Activated T-cell treated with anti-CD3 and anti-CD28 coated beads, Interleukin-2, amount 50 U/mL, for 72 hours (primary cell): ENCODE data around the gene MSL1. TPM values are rescaled to one million over a fixed set of nuclear protein-coding genes. Genes with fewer than 3 reads are reported as not detected.

ENCODE experiments used
- ATAC-seq, 2 donors: fragments of 150-1000 bp; cut with Tn5 transposase; replicated peaks in 1 of 2; 2 replicates each; pipeline ENCODE4 v1.10.0; 2021; ENCODE audit warnings: moderate library complexity in 2 of 2, mild to moderate bottlenecking in 1 of 2
- DNase-seq, 2 donors: peaks; one replicate each; pipeline ENCODE4 v3.0.0; 2021 to 2022; ENCODE audit warnings: mixed read lengths in 1 of 2
- H3K27ac Mint-ChIP-seq: one replicate; pipeline ENCODE4 v1.8.0; 2022; ENCODE audit warnings: mild to moderate bottlenecking, moderate library complexity, mixed read lengths
- H3K27me3 Mint-ChIP-seq: one replicate; pipeline ENCODE4 v1.8.0; 2022; ENCODE audit warnings: low read depth, mixed read lengths
- H3K36me3 Mint-ChIP-seq, 2 donors: one replicate each; pipeline ENCODE4 v1.8.0; 2022; ENCODE audit warnings: mixed read lengths in 2 of 2, mild to moderate bottlenecking in 1 of 2; ENCODE audit not compliant: insufficient read depth in 2 of 2
- H3K4me1 Mint-ChIP-seq: one replicate; pipeline ENCODE4 v1.8.0; 2022; ENCODE audit warnings: low read depth, mixed read lengths
- H3K4me3 Mint-ChIP-seq, 2 donors: one replicate each; pipeline ENCODE4 v1.8.0; 2022; ENCODE audit warnings: mild to moderate bottlenecking in 2 of 2, mixed read lengths in 2 of 2, moderate library complexity in 2 of 2
- H3K9me3 Mint-ChIP-seq, 2 donors: one replicate each; pipeline ENCODE4 v1.8.0; 2022; ENCODE audit warnings: mixed read lengths in 2 of 2
- total RNA-seq, 2 donors: library from RNA; stranded (reverse); gene quantifications; one replicate each; pipeline ENCODE4 v1.2.3, GENCODE V29; 2022

Gene MSL1
- total RNA-seq, 2 donors from 2014 or later, result 115 to 121 TPM

DNA sequence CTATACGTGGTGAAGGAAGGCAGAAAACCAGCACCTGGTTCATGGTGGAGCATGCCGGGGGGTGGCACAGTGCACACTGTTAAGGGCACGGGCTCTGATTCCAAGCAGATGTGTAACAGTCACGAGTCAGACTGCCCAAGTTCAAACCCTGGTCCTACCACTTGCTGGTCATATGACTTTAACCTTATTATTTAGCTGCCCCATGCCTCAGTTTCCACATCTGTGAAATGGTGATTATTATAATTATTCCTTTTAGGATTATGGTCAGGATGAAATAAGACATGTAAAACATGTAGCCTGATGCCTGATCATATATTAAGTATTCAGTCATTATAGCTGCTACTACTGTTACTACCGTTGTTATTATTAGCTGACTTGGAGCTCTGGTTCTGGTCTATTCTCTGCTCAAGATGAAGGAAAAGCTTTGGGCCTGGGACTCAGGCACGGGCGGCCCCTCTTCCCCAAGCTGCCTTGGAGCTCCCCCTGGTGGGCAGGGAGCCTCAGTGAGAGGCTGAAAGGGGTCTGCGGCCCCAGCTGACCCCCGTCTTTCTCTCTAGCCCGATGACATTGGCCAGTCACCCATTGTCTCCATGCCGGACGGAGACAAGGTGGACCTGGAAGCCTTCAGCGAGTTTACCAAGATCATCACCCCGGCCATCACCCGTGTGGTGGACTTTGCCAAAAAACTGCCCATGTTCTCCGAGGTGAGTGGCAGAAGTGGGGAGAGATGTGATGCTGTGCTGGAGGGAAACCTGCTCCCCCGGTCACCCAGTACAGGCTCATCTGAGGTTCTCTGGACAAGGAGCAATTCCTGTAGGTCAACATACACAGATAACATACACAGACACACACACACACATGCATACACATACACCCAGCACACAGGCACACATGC lies 35.4 kb upstream of the MSL1 start:
- peak; percentile 73 to 75 for DNase-seq
- no peaks in the 10 kb centered on the region for H3K27me3 Mint-ChIP-seq
- H3K9me3 Mint-ChIP-seq, result no peaks in the 10 kb centered on the region
- peaks cover 2 to 3% of the 10 kb centered on the region in 2 donors for H3K36me3 Mint-ChIP-seq
- H3K4me3 Mint-ChIP-seq, result no peak overlapping the region
- H3K4me1 Mint-ChIP-seq, result no peaks in the 10 kb centered on the region
- ATAC-seq, result peak; percentile 69 to 72
- no peak overlapping the region for H3K27ac Mint-ChIP-seq

DNA sequence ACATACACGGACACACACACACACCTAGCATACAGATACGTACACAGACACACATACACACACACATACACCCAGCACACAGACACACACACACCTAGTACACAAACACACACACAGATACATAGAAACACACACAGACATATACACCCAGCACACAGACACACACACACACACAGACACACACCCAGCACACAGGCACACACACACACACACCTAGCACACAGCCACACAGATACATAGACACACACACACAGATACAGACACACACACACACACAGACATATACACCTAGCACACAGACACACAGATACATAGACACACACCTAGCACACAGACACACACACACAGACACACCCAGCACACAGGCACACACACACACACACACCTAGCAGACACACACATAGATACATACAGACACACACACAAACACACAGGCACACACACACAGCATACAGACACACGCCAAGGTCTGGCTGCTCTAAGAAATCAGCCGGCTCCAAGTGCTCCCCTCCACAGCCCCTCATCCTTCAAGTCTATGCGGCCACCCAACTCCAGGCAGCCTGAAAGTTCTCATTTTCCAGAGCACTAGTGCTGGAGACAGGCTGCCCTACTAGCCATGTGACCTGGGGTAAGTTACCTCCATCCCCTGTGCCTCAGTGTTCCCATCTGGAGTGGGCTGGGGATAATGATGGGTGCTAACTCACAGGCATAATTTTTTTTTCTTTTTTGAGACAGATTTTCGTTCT lies 34.5 kb upstream of the MSL1 start:
- H3K36me3 Mint-ChIP-seq, result peaks cover 2 to 3% of the 10 kb centered on the region in 2 donors
- H3K27ac Mint-ChIP-seq, result no peak overlapping the region
- ATAC-seq (no peak), DNase-seq (no peak)
- no peak overlapping the region for H3K4me3 Mint-ChIP-seq
- no peaks in the 10 kb centered on the region for H3K4me1 Mint-ChIP-seq
- no peaks in the 10 kb centered on the region for H3K27me3 Mint-ChIP-seq
- no peaks in the 10 kb centered on the region for H3K9me3 Mint-ChIP-seq

DNA sequence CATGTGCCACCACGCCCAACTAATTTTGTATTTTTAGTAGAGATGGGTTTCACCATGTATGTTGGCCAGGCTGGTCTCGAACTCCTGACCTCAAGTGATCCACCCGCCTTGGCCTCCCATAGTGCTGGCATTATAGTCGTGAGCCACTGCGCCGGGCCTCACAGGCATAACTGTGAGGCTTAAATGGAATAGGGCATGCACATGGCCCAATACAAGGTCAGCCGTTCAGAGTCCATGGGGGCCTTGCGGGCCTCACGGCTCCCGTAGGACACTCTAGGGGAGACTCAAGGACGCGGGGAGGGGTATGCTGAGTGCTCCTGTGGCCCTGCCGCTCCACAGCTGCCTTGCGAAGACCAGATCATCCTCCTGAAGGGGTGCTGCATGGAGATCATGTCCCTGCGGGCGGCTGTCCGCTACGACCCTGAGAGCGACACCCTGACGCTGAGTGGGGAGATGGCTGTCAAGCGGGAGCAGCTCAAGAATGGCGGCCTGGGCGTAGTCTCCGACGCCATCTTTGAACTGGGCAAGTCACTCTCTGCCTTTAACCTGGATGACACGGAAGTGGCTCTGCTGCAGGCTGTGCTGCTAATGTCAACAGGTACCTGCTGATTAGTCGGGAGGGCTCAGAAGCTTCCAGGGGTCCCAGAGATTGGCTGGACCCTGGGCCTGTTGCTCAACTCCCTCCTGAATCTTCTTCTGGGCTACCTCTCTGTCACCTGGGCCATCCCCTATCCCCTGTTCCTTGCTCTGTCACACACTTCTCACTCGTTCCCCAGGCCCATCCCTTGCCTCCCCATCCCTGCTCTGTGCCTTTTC lies 33.7 kb upstream of the MSL1 start:
- no peak for ATAC-seq
- no peak for DNase-seq
- peaks cover 2 to 3% of the 10 kb centered on the region in 2 donors for H3K36me3 Mint-ChIP-seq

DNA sequence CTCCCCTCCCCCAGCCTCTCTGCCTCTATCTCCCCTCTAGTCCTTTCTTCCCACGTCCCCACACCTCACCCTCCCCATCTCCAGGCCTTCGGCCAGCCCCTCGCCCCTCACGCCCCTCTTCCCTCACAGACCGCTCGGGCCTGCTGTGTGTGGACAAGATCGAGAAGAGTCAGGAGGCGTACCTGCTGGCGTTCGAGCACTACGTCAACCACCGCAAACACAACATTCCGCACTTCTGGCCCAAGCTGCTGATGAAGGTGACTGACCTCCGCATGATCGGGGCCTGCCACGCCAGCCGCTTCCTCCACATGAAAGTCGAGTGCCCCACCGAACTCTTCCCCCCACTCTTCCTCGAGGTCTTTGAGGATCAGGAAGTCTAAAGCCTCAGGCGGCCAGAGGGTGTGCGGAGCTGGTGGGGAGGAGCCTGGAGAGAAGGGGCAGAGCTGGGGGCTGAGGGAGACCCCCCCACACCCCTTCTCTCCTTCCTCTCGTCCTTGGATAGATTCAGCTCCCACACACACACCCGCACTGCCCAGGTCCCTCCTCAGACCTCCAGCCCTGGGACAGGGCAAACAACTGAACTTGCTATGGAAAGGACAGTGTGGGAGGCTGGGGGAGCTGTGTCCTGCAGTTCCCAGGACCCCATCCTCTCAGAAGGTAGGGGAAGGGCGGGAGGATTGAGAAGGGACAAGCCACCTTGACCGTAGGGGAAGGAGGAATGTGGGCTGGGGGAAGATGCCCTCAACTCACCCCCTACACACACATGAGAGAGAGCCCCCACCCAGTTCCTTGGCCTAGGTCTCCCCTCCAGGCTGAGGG lies 32.5 kb upstream of the MSL1 start:
- no peak for ATAC-seq
- Mint-ChIP-seq H3K9me3 (no peaks in the 10 kb centered on the region), H3K27ac (no peak overlapping the region)

More for the DNA sequence above, 33.7 kb upstream of the MSL1 start:
- Mint-ChIP-seq H3K4me3 (no peak overlapping the region), H3K4me1 (no peaks in the 10 kb centered on the region), H3K27me3 (no peaks in the 10 kb centered on the region), H3K27ac (no peak overlapping the region), H3K9me3 (no peaks in the 10 kb centered on the region)

DNA sequence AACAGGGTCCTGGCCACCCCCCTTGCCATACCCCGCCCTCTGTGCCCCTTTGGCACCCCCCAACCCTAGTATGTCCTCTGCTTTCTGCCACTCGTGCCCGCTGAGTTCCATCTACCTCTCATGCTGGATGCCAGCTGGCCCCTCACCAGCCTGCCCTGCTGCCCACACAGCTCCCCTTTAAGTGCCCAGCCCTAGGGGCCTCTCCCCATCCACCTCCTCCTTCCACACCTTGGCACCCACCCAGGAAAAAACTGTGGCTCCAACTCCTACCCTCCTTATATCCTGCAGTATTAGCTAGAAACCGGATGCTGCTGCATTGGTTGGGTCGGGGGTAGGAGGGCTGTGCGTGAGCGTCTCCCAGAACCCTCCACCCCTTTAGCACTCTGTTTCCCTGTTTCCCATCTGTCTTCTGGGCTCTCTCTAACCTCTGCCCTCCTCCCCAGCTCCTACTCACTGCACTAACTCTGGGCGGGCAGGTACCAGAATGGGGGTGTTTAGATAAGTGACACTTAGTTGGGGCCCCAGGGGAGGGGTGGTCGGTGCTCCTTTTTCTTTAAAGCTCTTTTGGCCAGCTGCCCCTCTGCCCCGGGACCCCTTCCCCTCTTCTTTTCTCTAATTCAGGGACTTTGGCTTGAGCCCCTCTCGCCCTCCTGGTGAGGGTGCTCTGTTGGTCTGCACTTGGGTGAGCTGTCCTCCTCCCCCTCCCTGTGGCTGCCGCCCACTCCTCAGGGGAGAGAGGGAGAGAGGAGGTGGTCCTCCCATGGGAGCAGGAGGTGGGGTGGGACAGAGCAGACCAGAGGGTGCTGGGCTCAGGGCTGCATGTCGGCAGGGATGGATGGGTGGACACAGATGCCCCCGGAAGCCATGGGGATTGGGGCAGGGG lies 31.3 kb upstream of the MSL1 start:
- H3K9me3 Mint-ChIP-seq, result no peaks in the 10 kb centered on the region
- H3K27ac Mint-ChIP-seq, result no peak overlapping the region
- peaks cover 3 to 4% of the 10 kb centered on the region in 2 donors for H3K36me3 Mint-ChIP-seq
- ATAC-seq (no peak), DNase-seq (no peak)
- H3K27me3 Mint-ChIP-seq, result no peaks in the 10 kb centered on the region
- peaks cover 18% of the 10 kb centered on the region for H3K4me1 Mint-ChIP-seq
- no peak overlapping the region for H3K4me3 Mint-ChIP-seq

More for the DNA sequence above, 32.5 kb upstream of the MSL1 start:
- H3K4me3 Mint-ChIP-seq, result no peak overlapping the region
- H3K4me1 Mint-ChIP-seq, result peaks cover 9% of the 10 kb centered on the region
- no peak for DNase-seq
- no peaks in the 10 kb centered on the region for H3K27me3 Mint-ChIP-seq
- peaks cover 3 to 4% of the 10 kb centered on the region in 2 donors for H3K36me3 Mint-ChIP-seq

DNA sequence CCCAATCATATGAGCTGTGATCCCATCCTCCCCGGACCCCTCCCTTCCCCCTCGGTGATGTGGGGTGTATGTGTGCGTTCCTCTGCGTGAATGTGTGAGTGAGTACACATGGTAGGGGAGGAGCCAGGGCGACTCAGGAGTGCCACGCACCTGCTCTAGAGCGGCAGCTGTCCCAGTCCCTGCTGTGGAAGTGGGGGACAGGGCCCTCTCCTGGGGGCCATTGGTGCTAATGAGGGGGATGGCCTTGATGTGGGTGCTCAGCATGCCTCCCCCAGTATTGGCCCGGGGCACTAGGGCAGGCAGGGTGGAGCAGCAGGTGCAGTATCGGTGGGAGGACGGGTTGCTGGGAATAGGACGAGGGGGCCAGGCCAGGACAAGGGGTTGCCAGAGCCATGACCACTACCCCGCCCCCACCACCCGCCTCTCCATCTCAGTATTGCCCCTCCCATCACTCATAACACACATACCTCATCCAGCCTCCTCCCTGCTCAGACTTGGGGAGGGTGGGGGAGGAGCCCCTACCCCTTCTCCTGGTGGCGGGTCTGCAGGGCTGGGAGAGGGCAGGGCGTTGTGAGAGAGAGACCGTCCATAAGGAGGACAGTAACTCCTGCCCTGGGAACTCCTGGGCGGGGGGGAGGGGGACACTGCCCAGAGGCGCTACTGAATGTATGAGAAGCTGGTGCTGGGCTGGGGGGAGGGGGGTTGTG lies 29.9 kb upstream of the MSL1 start:
- H3K4me3 Mint-ChIP-seq, result no peak overlapping the region
- no peaks in the 10 kb centered on the region for H3K27me3 Mint-ChIP-seq
- H3K4me1 Mint-ChIP-seq, result peaks cover 32% of the 10 kb centered on the region
- DNase-seq (no peak), ATAC-seq (no peak)
- peaks cover 6 to 7% of the 10 kb centered on the region in 2 donors for H3K36me3 Mint-ChIP-seq
- no peaks in the 10 kb centered on the region for H3K9me3 Mint-ChIP-seq
- H3K27ac Mint-ChIP-seq, result no peak overlapping the region

DNA sequence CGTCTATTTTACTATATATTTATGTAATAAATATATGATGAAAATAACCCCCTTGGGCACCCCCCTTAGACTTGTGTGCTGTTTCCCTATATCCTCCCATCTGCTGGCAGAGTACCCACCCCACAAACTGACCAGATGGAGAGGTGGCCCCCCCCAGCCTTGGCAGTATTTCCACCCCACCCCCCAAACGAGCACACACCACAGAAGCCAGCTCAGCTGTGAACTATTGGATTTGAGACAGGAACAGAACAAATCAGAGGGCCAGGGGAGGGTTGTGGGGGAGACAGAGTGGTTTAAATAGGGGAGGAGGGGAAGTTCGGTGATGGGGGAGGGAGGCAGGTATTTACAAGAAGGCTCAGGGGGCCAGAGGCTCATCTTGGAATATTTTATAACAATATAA lies 29.2 kb upstream of the MSL1 start:
- H3K36me3 Mint-ChIP-seq, result peaks cover 3 to 9% of the 10 kb centered on the region in 2 donors
- H3K4me3 Mint-ChIP-seq, result no peak overlapping the region
- H3K9me3 Mint-ChIP-seq, result no peaks in the 10 kb centered on the region
- H3K27ac Mint-ChIP-seq, result no peak overlapping the region
- ATAC-seq (no peak), DNase-seq (no peak)
- no peaks in the 10 kb centered on the region for H3K27me3 Mint-ChIP-seq
- peaks cover 39% of the 10 kb centered on the region for H3K4me1 Mint-ChIP-seq

DNA sequence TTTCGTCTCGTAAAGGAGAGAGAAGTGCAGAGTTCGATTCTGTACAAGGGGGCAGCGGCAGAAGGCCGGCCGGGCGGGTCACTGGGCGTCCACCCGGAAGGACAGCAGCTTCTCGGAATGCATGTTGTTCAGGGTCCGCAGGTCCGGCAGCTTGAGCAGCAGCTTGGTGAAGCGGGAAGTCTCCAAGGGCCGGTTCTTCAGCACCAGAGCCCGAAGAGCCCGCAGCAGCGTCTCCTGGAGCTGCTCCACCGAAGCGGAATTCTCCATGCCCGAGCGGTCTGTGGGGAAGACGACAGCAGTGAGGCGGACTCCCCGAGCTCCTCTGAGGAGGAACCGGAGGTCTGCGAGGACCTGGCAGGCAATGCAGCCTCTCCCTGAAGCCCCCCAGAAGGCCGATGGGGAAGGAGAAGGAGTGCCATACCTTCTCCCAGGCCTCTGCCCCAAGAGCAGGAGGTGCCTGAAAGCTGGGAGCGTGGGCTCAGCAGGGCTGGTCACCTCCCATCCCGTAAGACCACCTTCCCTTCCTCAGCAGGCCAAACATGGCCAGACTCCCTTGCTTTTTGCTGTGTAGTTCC lies 28.7 kb upstream of the MSL1 start:
- no peak for DNase-seq
- Mint-ChIP-seq H3K4me1 (peaks cover 44% of the 10 kb centered on the region), H3K27ac (no peak overlapping the region), H3K4me3 (no peak overlapping the region), H3K27me3 (no peaks in the 10 kb centered on the region), H3K9me3 (no peaks in the 10 kb centered on the region), H3K36me3 (peaks cover 3 to 9% of the 10 kb centered on the region in 2 donors)
- ATAC-seq, result no peak

DNA sequence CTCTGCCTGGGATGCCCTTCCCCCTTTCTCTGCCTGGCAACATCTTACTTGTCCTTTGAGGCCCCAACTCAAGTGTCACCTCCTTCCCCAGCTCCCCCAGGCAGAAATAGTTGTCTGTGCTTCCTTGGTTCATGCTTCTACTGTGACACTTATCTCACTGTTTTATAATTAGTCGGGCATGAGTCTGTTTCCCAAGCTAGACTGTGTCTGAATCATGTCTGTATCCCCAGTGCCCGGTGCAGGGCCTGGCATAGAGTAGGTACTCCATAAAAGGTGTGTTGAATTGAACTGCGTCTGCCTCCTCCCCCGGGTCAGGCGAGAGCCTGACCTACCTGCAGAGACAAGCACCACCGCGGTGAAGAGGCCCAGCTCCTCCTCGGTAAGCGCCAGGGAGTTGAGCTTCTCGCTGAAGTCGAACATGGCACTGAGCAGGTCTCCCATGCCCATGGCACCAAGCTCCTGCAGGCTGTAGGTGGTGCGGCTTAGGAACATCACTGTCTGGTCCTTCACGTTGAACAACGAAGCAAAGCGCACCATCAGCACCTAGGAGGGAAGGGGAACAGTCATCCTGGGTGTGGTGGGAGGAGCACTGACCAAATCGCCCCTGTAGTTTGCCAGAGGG lies 28.1 kb upstream of the MSL1 start:
- no peak overlapping the region for H3K4me3 Mint-ChIP-seq

DNA sequence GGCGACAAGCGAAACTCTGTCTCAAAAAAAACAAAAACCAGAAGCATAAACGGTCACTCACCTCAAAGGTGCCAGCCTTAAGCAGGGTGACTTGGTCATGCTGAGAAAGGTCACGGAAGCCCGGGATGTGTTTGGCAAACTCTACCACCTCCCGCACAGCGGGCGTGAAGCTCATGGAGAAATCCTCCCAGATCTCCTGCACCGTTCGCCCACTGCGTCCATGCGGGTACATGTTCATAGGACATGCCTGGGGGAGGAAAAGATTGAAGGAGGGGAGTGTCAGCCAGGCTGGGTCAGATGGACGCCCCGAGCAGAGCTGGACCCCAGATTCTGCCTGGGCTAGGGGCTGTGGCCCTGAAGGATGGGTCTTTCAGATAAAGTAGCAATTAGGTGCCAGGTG lies 26.9 kb upstream of the MSL1 start:
- no peaks in the 10 kb centered on the region for H3K27me3 Mint-ChIP-seq
- ATAC-seq, result no peak
- H3K4me1 Mint-ChIP-seq, result peaks cover 60% of the 10 kb centered on the region
- H3K36me3 Mint-ChIP-seq, result peaks cover 3 to 9% of the 10 kb centered on the region in 2 donors
- H3K4me3 Mint-ChIP-seq, result no peak overlapping the region
- no peaks in the 10 kb centered on the region for H3K9me3 Mint-ChIP-seq
- no peak for DNase-seq
- H3K27ac Mint-ChIP-seq, result no peak overlapping the region

More for the DNA sequence above, 28.1 kb upstream of the MSL1 start:
- no peak for ATAC-seq
- no peak for DNase-seq
- H3K36me3 Mint-ChIP-seq, result peaks cover 3 to 9% of the 10 kb centered on the region in 2 donors
- no peaks in the 10 kb centered on the region for H3K27me3 Mint-ChIP-seq
- peaks cover 50% of the 10 kb centered on the region for H3K4me1 Mint-ChIP-seq
- H3K9me3 Mint-ChIP-seq, result no peaks in the 10 kb centered on the region
- no peak overlapping the region for H3K27ac Mint-ChIP-seq
